ENCODE measurements around the gene NPB.
A peak's percentile ranks its signal among the peaks of the same experiment; 100 is the strongest.

Gene NPB

GRCh38 chr17:81871387-81872230 is 30.4 kb upstream of the NPB start:
- TF ChIP-seq CTCF (conservative IDR thresholded peaks at IDR 0.05; ENCODE audit: low read length) = peak; percentile 17
- peak; percentile 89 for DNase-seq (ENCODE audit: low read depth)

GRCh38 chr17:81877569-81877968 is 24.5 kb upstream of the NPB start:
- no peak overlapping the region for H3K4me3 ChIP-seq (ENCODE audit: low read length)
- no peak for TF ChIP-seq CTCF (conservative IDR thresholded peaks at IDR 0.05; ENCODE audit: low read length)
- no peak for DNase-seq (ENCODE audit: low read depth)

More at GRCh38 chr17:81871387-81872230, 30.4 kb upstream of the NPB start:
- peak overlapping the region; percentile 81 for H3K4me3 ChIP-seq (ENCODE audit: low read length)

DNA sequence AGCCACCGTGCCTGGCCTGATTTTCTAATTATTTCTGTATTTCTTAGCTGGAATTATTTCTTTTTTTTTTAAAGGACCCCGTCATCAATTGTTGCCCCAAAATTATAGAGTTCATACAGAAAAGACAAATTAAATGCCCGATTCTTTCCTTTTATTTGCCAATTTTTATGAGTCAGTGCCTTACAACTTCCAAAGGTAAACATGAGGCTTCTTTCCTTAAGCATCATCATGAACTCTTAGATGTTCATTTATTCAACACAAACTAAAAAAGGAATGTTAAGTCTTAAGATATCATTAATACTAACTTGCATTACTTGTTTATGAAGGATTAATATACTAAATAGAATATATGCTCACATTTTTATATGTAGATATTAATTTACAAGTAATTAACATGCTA is 23.7 kb upstream of the NPB start:
- H3K4me3 ChIP-seq (ENCODE audit: low read length) = no peak overlapping the region
- no peak for DNase-seq (ENCODE audit: low read depth)
- TF ChIP-seq CTCF (conservative IDR thresholded peaks at IDR 0.05; ENCODE audit: low read length) = no peak

- H3K4me3 ChIP-seq (ENCODE audit: low read length) = no peak overlapping the region
- DNase-seq (ENCODE audit: low read depth) = no peak
- no peak for TF ChIP-seq CTCF (conservative IDR thresholded peaks at IDR 0.05; ENCODE audit: low read length)
These were observed 22.9 kb upstream of the NPB start for GRCh38 chr17:81879121-81879520.

- H3K4me3 ChIP-seq (ENCODE audit: low read length) = no peak overlapping the region
- no peak for TF ChIP-seq CTCF (conservative IDR thresholded peaks at IDR 0.05; ENCODE audit: low read length)
- peak; percentile 9 for DNase-seq (ENCODE audit: low read depth)
These were observed 17.5 kb upstream of the NPB start for GRCh38 chr17:81884520-81884919.

- TF ChIP-seq CTCF (conservative IDR thresholded peaks at IDR 0.05; ENCODE audit: low read length) = no peak
- no peak overlapping the region for H3K4me3 ChIP-seq (ENCODE audit: low read length)
- DNase-seq (ENCODE audit: low read depth) = no peak
These were observed 17.1 kb upstream of the NPB start for GRCh38 chr17:81884968-81885367.

DNA sequence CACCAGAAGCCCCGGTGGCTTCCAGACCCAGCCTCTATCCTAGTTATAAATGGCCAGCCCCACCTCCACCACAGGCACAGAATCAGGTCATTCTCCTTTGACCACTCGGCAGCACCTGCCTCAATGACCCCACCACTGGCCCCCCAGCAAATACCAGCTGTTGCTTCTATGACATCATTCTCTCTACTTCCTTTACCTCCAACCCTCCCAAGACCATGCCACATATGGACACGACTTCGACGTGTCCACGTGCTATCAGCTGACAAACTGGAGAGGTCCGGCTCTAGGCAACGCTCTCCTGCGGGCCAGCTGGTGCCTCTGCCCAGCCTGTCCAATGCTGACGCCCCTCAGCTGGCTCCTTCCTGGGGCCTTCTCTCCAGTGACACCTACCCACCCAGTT is 16.6 kb upstream of the NPB start:
- DNase-seq (ENCODE audit: low read depth) = no peak
- no peak for TF ChIP-seq CTCF (conservative IDR thresholded peaks at IDR 0.05; ENCODE audit: low read length)
- no peak overlapping the region for H3K4me3 ChIP-seq (ENCODE audit: low read length)
